Fibroblast of lung (primary cell): Measurements from ENCODE around the gene TECPR2. TPM values are rescaled to one million over a fixed set of nuclear protein-coding genes. Genes with fewer than 3 reads are reported as not detected.
A peak's percentile ranks its signal among the peaks of the same experiment; 100 is the strongest.

ENCODE experiments used
- DNase-seq, 2 donors: peaks; one replicate each; pipeline versions ENCODE4 v3.0.0 to v3.0.0-alpha.2; 2010; ENCODE audit warnings: low read depth in 2 of 2
- H2AFZ ChIP-seq: 2 replicates; pipeline ENCODE4 v1.5.1; 2012; ENCODE audit warnings: low read length, control low read depth, inconsistent platforms
- H3K27ac ChIP-seq: 2 replicates; pipeline ENCODE4 v1.5.1; 2011; ENCODE audit warnings: low read length, control low read depth; ENCODE audit not compliant: insufficient read depth
- H3K27me3 ChIP-seq: 2 replicates; pipeline ENCODE4 v1.5.1; 2011; ENCODE audit warnings: mild to moderate bottlenecking, low read length; ENCODE audit not compliant: control insufficient read depth, insufficient read depth
- H3K36me3 ChIP-seq: 2 replicates; pipeline ENCODE4 v1.5.1; 2011; ENCODE audit warnings: low read length; ENCODE audit not compliant: control insufficient read depth, insufficient read depth
- H3K4me1 ChIP-seq: 2 replicates; pipeline ENCODE4 v1.5.1; 2011; ENCODE audit warnings: low read length; ENCODE audit not compliant: control insufficient read depth, insufficient read depth; ENCODE audit errors: extremely low read depth
- H3K4me2 ChIP-seq: 2 replicates; pipeline ENCODE4 v1.5.1; 2011; ENCODE audit warnings: low read length, control low read depth; ENCODE audit not compliant: insufficient read depth; ENCODE audit errors: extremely low read depth
- H3K4me3 ChIP-seq, 4 experiments: fragments of 200-600 bp in 1 of 4; sonication (generic) in 1 of 4; replicated peaks in 1 of 4; 2 replicates each; pipeline ENCODE4 v1.5.1; 2011 to 2016; ENCODE audit warnings: low read length in 4 of 4, low read depth in 3 of 4, mild to moderate bottlenecking in 3 of 4, control low read depth in 2 of 4, inconsistent platforms in 1 of 4, mixed read lengths in 1 of 4; ENCODE audit not compliant: insufficient read depth in 1 of 4; ENCODE audit errors: control extremely low read depth in 1 of 4
- H3K79me2 ChIP-seq: 2 replicates; pipeline ENCODE4 v1.5.1; 2012; ENCODE audit warnings: mild to moderate bottlenecking, low read length, inconsistent platforms; ENCODE audit not compliant: control insufficient read depth, insufficient read depth
- H3K9ac ChIP-seq: 2 replicates; pipeline ENCODE4 v1.5.1; 2011; ENCODE audit warnings: mild to moderate bottlenecking, low read length, control low read depth; ENCODE audit not compliant: insufficient read depth
- H3K9me3 ChIP-seq: 2 replicates; pipeline ENCODE4 v1.5.1; 2012; ENCODE audit warnings: low read depth, low read length; ENCODE audit not compliant: control insufficient read depth, insufficient read depth
- H4K20me1 ChIP-seq: 2 replicates; pipeline ENCODE4 v1.5.1; 2011; ENCODE audit warnings: low read length; ENCODE audit not compliant: control insufficient read depth, insufficient read depth; ENCODE audit errors: extremely low read depth
- EZH2 ChIP-seq: IDR thresholded peaks from 2 replicates; pipeline ENCODE4 v1.5.1; 2012; ENCODE audit warnings: low read length, control low read depth, mild to moderate bottlenecking; ENCODE audit errors: missing control alignments
- polyA plus RNA-seq, 2 donors: library from polyadenylated mRNA; depleted of rRNA in 1 of 2; stranded (reverse) in 1 of 2; unstranded in 1 of 2; fragments of >200 nt; gene quantifications; 2 replicates each; pipeline ENCODE4 v1.2.1, GENCODE V29; 2011 to 2012; ENCODE audit warnings: missing spikeins in 1 of 2
- total RNA-seq: library from RNA; depleted of rRNA; stranded (reverse); fragments of >200 nt; gene quantifications from 2 replicates; pipeline ENCODE4 v1.2.1, GENCODE V29; 2014
- TF ChIP-seq, protein P1 (sequence below), 2 donors: IDR thresholded peaks in 1 of 2; conservative IDR thresholded peaks in 1 of 2; 1 replicate in 1 of 2; 2 replicates in 1 of 2; pipeline ENCODE4 v1.5.1; 2011 to 2012; ENCODE audit warnings: low read length in 2 of 2, control low read depth in 1 of 2, inconsistent platforms in 1 of 2, low read depth in 1 of 2, mild to moderate bottlenecking in 1 of 2

Gene TECPR2
- total and polyA plus RNA-seq, 2 donors (not counting 1 experiment from before 2014, with no cell fraction given), result 9.2 to 17.8 TPM

- peak overlapping the region; percentile 87 for H3K9ac ChIP-seq
These were observed 43.9 kb upstream of the TECPR2 start for GRCh38 chr14:102318781-102319276.

DNA sequence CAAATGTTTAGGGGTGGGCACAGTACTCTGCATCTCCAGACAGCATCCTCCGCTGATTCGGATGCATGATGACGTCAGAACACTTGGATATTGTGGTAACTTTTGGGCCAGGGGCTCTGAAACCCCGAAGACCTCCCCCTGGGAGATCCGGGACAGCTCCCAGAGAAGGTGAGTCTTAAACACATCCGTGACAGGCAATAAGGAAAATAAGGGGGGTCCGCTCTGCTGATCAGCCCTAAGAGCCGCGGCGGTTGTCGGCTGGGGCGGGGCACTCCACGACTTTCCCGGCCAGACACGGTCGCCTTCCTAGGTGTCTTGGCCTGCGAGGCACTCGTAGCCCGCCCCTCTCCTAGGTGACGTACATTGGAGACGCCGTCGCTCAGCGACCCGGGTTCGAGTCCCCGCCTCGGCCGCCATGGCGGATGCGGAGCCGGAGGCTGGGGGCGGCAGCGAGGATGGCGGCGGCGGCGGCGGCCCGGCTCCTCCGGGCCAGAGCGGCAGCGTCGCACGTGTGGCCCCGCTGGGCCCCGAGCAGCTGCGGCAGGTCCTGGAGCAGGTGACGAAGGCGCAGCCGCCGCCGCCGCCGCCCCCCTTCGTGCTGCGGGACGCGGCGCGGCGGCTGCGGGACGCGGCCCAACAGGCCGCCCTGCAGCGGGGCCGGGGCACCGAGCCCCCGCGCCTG lies 43.2 kb upstream of the TECPR2 start, which contains the start of gene ZNF839:
Gene ZNF839, plus strand, starts transcription at position 396 of the 682 bp plus-strand sequence. Its CDS starts 20 bp downstream, at position 416.
- no peaks in the 10 kb centered on the region for H4K20me1 ChIP-seq
- peak; percentile 84 to 90 for DNase-seq
- peaks cover 7% of the 10 kb centered on the region for H3K4me1 ChIP-seq
- H3K27me3 ChIP-seq, result no peaks in the 10 kb centered on the region
- H3K27ac ChIP-seq, result peak within 1 kb of the TSS; percentile 90
- no peaks in the 10 kb centered on the region for H3K9me3 ChIP-seq
- no peak for TF ChIP-seq EZH2
- TF ChIP-seq, protein P1, sequence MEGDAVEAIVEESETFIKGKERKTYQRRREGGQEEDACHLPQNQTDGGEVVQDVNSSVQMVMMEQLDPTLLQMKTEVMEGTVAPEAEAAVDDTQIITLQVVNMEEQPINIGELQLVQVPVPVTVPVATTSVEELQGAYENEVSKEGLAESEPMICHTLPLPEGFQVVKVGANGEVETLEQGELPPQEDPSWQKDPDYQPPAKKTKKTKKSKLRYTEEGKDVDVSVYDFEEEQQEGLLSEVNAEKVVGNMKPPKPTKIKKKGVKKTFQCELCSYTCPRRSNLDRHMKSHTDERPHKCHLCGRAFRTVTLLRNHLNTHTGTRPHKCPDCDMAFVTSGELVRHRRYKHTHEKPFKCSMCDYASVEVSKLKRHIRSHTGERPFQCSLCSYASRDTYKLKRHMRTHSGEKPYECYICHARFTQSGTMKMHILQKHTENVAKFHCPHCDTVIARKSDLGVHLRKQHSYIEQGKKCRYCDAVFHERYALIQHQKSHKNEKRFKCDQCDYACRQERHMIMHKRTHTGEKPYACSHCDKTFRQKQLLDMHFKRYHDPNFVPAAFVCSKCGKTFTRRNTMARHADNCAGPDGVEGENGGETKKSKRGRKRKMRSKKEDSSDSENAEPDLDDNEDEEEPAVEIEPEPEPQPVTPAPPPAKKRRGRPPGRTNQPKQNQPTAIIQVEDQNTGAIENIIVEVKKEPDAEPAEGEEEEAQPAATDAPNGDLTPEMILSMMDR (conservative IDR thresholded peaks at IDR 0.05 in 1 of 2, IDR thresholded peaks at IDR 0.05 in 1 of 2; ENCODE audit: low read depth in 1 of 2, low read length in 2 of 2), result no peak
- H3K4me3 ChIP-seq, result peak within 1 kb of the TSS; percentile 61 to 92 (median 77)
- H2AFZ ChIP-seq, result peak within 1 kb of the TSS; percentile 65
- no peaks in the 10 kb centered on the region for H3K36me3 ChIP-seq
- H3K9ac ChIP-seq, result peak within 1 kb of the TSS; percentile 87
- peak within 1 kb of the TSS; percentile 91 for H3K4me2 ChIP-seq
- peaks cover 4% of the 10 kb centered on the region for H3K79me2 ChIP-seq

More at GRCh38 chr14:102318781-102319276, 43.9 kb upstream of the TECPR2 start:
- Histone ChIP-seq H3K4me2 (peak overlapping the region; percentile 91), H3K4me1 (peaks cover 7% of the 10 kb centered on the region), H4K20me1 (no peaks in the 10 kb centered on the region), H3K27ac (peak overlapping the region; percentile 90), H3K4me3 (peak overlapping the region; percentile 61 to 92 (median 77)), H3K27me3 (no peaks in the 10 kb centered on the region), H2AFZ (peak overlapping the region; percentile 65), H3K9me3 (no peaks in the 10 kb centered on the region), H3K36me3 (no peaks in the 10 kb centered on the region), H3K79me2 (peaks cover 4% of the 10 kb centered on the region)
- no peak for DNase-seq
- TF ChIP-seq, protein P1 (conservative IDR thresholded peaks at IDR 0.05 in 1 of 2, IDR thresholded peaks at IDR 0.05 in 1 of 2; ENCODE audit: low read depth in 1 of 2, low read length in 2 of 2), result no peak
- TF ChIP-seq EZH2, result no peak

GRCh38 chr14:102320033-102320660 lies 42.6 kb upstream of the TECPR2 start:
- H3K27ac ChIP-seq, result peak overlapping the region; percentile 81
- H3K4me3 ChIP-seq, result peak overlapping the region; percentile 60 to 87 (median 67)
- peaks cover 4% of the 10 kb centered on the region for H3K79me2 ChIP-seq
- peak overlapping the region; percentile 77 for H3K4me2 ChIP-seq
- H3K36me3 ChIP-seq, result no peaks in the 10 kb centered on the region
- peaks cover 7% of the 10 kb centered on the region for H3K4me1 ChIP-seq
- no peak for TF ChIP-seq EZH2
- TF ChIP-seq, protein P1 (conservative IDR thresholded peaks at IDR 0.05 in 1 of 2, IDR thresholded peaks at IDR 0.05 in 1 of 2; ENCODE audit: low read depth in 1 of 2, low read length in 2 of 2), result no peak
- H2AFZ ChIP-seq, result peak overlapping the region; percentile 22
- peak; percentile 46 to 62 for DNase-seq
- no peaks in the 10 kb centered on the region for H3K9me3 ChIP-seq
- peak overlapping the region; percentile 87 for H3K9ac ChIP-seq
- H4K20me1 ChIP-seq, result no peaks in the 10 kb centered on the region
- no peaks in the 10 kb centered on the region for H3K27me3 ChIP-seq
